SU-DHL-6 (cell line): ENCODE data around the gene AKAP12.

Source experiments
- H2AFZ ChIP-seq: fragments of 200-600 bp; sonication (generic); 2 replicates; pipeline ENCODE4 v1.6.1; 2014; ENCODE audit warnings: low read depth, mild to moderate bottlenecking, moderate library complexity, mixed read lengths, antibody characterized with exemption, low read length; ENCODE audit not compliant: severe bottlenecking
- H3F3A ChIP-seq: fragments of 200-600 bp; shearing (Covaris generic); 2 replicates; pipeline ENCODE4 v1.6.0; 2016; ENCODE audit warnings: antibody characterized with exemption, mild to moderate bottlenecking; ENCODE audit not compliant: insufficient read depth
- H3K27ac ChIP-seq: fragments of 200-600 bp; sonication (generic); 2 replicates; pipeline ENCODE4 v1.5.1; 2016; ENCODE audit warnings: low read depth, mild to moderate bottlenecking, low read length, moderate library complexity, mixed read lengths
- H3K27me3 ChIP-seq: fragments of 200-600 bp; sonication (generic), shearing (Covaris generic); 2 replicates; pipeline ENCODE4 v1.6.0; 2014; ENCODE audit warnings: mild to moderate bottlenecking, low read length
- H3K36me3 ChIP-seq: fragments of 200-600 bp; sonication (generic); 2 replicates; pipeline ENCODE4 v1.6.1; 2014; ENCODE audit warnings: mild to moderate bottlenecking, low read length, mixed read lengths
- H3K4me2 ChIP-seq: fragments of 300-600, 200-600 bp; shearing (Covaris generic), sonication (generic); 2 replicates; pipeline ENCODE4 v1.6.0; 2014; ENCODE audit warnings: low read length, low read depth, mild to moderate bottlenecking; ENCODE audit not compliant: poor library complexity, severe bottlenecking
- H3K4me3 ChIP-seq: fragments of 200-600 bp; sonication (generic); 2 replicates; pipeline ENCODE4 v1.5.1; 2014; ENCODE audit warnings: antibody characterized with exemption, low read length, mild to moderate bottlenecking, mixed read lengths; ENCODE audit not compliant: insufficient read depth, poor library complexity, severe bottlenecking
- H3K79me2 ChIP-seq: fragments of 200-600 bp; sonication (generic); 2 replicates; pipeline ENCODE4 v1.6.1; 2014; ENCODE audit warnings: mild to moderate bottlenecking, low read length, moderate library complexity; ENCODE audit not compliant: insufficient read depth
- H3K9ac ChIP-seq: fragments of 200-600 bp; sonication (generic); 2 replicates; pipeline ENCODE4 v1.7.0; 2014; ENCODE audit warnings: mild to moderate bottlenecking, low read length
- H3K9me2 ChIP-seq: fragments of 200-600 bp; sonication (generic); replicated peaks from 2 replicates; pipeline ENCODE4 v1.6.1; 2014; ENCODE audit warnings: low read length; ENCODE audit not compliant: insufficient read depth
- H3K9me3 ChIP-seq: fragments of 200-600 bp; sonication (generic); 2 replicates; pipeline ENCODE4 v1.6.1; 2014; ENCODE audit warnings: low read length, mixed read lengths; ENCODE audit not compliant: insufficient read depth
- H4K20me1 ChIP-seq: fragments of 200-600 bp; sonication (generic); 2 replicates; pipeline ENCODE4 v1.6.1; 2014; ENCODE audit warnings: low read depth, mild to moderate bottlenecking, antibody characterized with exemption, low read length, moderate library complexity, mixed read lengths
- EZH2phosphoT487 ChIP-seq: fragments of 200-600 bp; sonication (generic), shearing (Covaris generic); conservative IDR thresholded peaks from 2 replicates; pipeline ENCODE4 v1.6.1; 2018; ENCODE audit warnings: mild to moderate bottlenecking, antibody characterized with exemption, low read length, moderate library complexity, mixed read lengths
- TF ChIP-seq, protein P1 (sequence below): fragments of 200-600 bp; sonication (generic); IDR thresholded peaks from one replicate; pipeline ENCODE4 v1.5.1; 2017; ENCODE audit warnings: antibody characterized with exemption, mild to moderate bottlenecking, low read length, moderate library complexity; ENCODE audit not compliant: insufficient read depth, poor library complexity, severe bottlenecking

AKAP12 gene

DNA sequence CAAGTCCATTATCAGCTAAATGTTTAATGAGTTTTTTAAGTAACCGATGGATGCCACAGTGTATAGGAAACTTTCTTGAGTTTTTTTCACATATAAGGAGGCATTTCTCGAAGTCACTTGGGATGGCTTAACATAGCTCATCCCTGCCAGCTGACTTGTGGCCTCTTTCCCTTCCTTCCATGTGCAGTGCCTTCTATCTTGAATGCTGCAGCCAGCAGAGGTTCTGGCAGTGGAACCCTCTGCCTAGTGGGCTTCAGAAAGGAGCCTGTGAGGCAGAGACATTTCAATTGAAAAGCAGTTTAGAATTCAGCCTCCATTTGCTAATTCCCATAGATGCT, 51.9 kb downstream of the AKAP12 start:
- H2AFZ ChIP-seq: no peak overlapping the region
- H3K9me2 ChIP-seq: no peaks in the 10 kb centered on the region
- no peak overlapping the region for H3K27ac ChIP-seq
- H3K79me2 ChIP-seq: no peaks in the 10 kb centered on the region
- no peaks in the 10 kb centered on the region for H3F3A ChIP-seq
- TF ChIP-seq, protein P1, sequence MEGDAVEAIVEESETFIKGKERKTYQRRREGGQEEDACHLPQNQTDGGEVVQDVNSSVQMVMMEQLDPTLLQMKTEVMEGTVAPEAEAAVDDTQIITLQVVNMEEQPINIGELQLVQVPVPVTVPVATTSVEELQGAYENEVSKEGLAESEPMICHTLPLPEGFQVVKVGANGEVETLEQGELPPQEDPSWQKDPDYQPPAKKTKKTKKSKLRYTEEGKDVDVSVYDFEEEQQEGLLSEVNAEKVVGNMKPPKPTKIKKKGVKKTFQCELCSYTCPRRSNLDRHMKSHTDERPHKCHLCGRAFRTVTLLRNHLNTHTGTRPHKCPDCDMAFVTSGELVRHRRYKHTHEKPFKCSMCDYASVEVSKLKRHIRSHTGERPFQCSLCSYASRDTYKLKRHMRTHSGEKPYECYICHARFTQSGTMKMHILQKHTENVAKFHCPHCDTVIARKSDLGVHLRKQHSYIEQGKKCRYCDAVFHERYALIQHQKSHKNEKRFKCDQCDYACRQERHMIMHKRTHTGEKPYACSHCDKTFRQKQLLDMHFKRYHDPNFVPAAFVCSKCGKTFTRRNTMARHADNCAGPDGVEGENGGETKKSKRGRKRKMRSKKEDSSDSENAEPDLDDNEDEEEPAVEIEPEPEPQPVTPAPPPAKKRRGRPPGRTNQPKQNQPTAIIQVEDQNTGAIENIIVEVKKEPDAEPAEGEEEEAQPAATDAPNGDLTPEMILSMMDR: no peak
- no peak for TF ChIP-seq EZH2phosphoT487
- H3K4me3 ChIP-seq: no peak overlapping the region
- H3K9me3 ChIP-seq: no peaks in the 10 kb centered on the region
- H3K9ac ChIP-seq: no peak overlapping the region
- no peak overlapping the region for H3K4me2 ChIP-seq
- H3K36me3 ChIP-seq: no peaks in the 10 kb centered on the region
- no peaks in the 10 kb centered on the region for H4K20me1 ChIP-seq
- H3K27me3 ChIP-seq: no peaks in the 10 kb centered on the region

GRCh38 chr6:151292974-151293687, 53.4 kb downstream of the AKAP12 start:
- no peaks in the 10 kb centered on the region for H3K9me2 ChIP-seq
- no peak for TF ChIP-seq EZH2phosphoT487
- TF ChIP-seq, protein P1: no peak
- H2AFZ ChIP-seq: no peak overlapping the region
- no peak overlapping the region for H3K4me2 ChIP-seq
- no peaks in the 10 kb centered on the region for H3K9me3 ChIP-seq
- no peaks in the 10 kb centered on the region for H3K79me2 ChIP-seq
- H3K36me3 ChIP-seq: no peaks in the 10 kb centered on the region
- no peaks in the 10 kb centered on the region for H3K27me3 ChIP-seq
- no peak overlapping the region for H3K9ac ChIP-seq
- H4K20me1 ChIP-seq: no peaks in the 10 kb centered on the region
- H3K4me3 ChIP-seq: no peak overlapping the region
- H3F3A ChIP-seq: no peaks in the 10 kb centered on the region
- no peak overlapping the region for H3K27ac ChIP-seq

DNA sequence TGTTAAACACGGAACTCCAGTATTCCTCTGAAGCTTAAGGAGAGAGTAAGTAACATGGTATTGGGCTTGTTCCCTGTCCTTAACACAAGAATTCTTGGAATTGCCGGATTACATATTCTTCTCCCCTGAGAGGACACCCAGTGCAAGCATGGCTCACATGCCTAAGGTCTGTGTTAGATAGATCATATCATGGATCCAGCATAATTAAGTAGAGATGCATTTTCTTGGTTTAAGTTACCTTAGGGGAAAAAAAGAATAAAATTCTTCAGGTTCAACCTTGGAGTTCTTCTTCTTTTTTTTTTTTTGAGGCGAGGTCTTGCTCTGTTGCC, 53.9 kb downstream of the AKAP12 start:
- H3K27ac ChIP-seq: no peak overlapping the region
- no peaks in the 10 kb centered on the region for H4K20me1 ChIP-seq
- H2AFZ ChIP-seq: no peak overlapping the region
- no peaks in the 10 kb centered on the region for H3K36me3 ChIP-seq
- H3K79me2 ChIP-seq: no peaks in the 10 kb centered on the region
- H3K4me3 ChIP-seq: no peak overlapping the region
- H3K9ac ChIP-seq: no peak overlapping the region
- no peak for TF ChIP-seq EZH2phosphoT487
- TF ChIP-seq, protein P1: no peak
- no peak overlapping the region for H3K4me2 ChIP-seq
- H3F3A ChIP-seq: no peaks in the 10 kb centered on the region
- no peaks in the 10 kb centered on the region for H3K9me2 ChIP-seq
- no peaks in the 10 kb centered on the region for H3K9me3 ChIP-seq
- no peaks in the 10 kb centered on the region for H3K27me3 ChIP-seq
